Ishikawa (cell line): ENCODE results near the gene HSD17B12.

Experiments
- CEBPB ChIP-seq: IDR thresholded peaks from 2 replicates; pipeline ENCODE4 v1.6.1; 2012
- CREB1 ChIP-seq: IDR thresholded peaks from 2 replicates; pipeline ENCODE4 v1.6.1; 2012; ENCODE audit warnings: low read depth
- EGR1 ChIP-seq: IDR thresholded peaks from 2 replicates; pipeline ENCODE4 v1.6.1; 2012
- EP300 ChIP-seq: IDR thresholded peaks from 2 replicates; pipeline ENCODE4 v1.6.1; 2012; ENCODE audit warnings: borderline replicate concordance
- FOXM1 ChIP-seq: IDR thresholded peaks from 2 replicates; pipeline ENCODE4 v1.6.1; 2012; ENCODE audit warnings: low read depth, borderline replicate concordance
- NFIC ChIP-seq: IDR thresholded peaks from 2 replicates; pipeline ENCODE4 v1.6.1; 2012
- RAD21 ChIP-seq: IDR thresholded peaks from 2 replicates; pipeline ENCODE4 v1.6.1; 2012; ENCODE audit warnings: low read depth
- TAF1 ChIP-seq: IDR thresholded peaks from 2 replicates; pipeline ENCODE4 v1.6.1; 2012; ENCODE audit warnings: low read depth, mild to moderate bottlenecking
- TCF12 ChIP-seq: IDR thresholded peaks from 2 replicates; pipeline ENCODE4 v1.6.1; 2012; ENCODE audit warnings: low read depth
- TEAD4 ChIP-seq: IDR thresholded peaks from 2 replicates; pipeline ENCODE4 v1.6.1; 2012
- YY1 ChIP-seq: IDR thresholded peaks from 2 replicates; pipeline ENCODE4 v1.6.1; 2012; ENCODE audit warnings: low read depth
- ZBTB7A ChIP-seq: IDR thresholded peaks from 2 replicates; pipeline ENCODE4 v1.6.1; 2012; ENCODE audit warnings: low read depth
- TF ChIP-seq, protein P1 (sequence below): IDR thresholded peaks from 2 replicates; pipeline ENCODE4 v1.6.1; 2012
- TF ChIP-seq, protein P2 (sequence below): IDR thresholded peaks from 2 replicates; pipeline ENCODE4 v1.6.1; 2012
- TF ChIP-seq, protein P3 (sequence below): IDR thresholded peaks from 2 replicates; pipeline ENCODE4 v1.6.1; 2012; ENCODE audit warnings: low read depth, mild to moderate bottlenecking

The HSD17B12 gene

DNA sequence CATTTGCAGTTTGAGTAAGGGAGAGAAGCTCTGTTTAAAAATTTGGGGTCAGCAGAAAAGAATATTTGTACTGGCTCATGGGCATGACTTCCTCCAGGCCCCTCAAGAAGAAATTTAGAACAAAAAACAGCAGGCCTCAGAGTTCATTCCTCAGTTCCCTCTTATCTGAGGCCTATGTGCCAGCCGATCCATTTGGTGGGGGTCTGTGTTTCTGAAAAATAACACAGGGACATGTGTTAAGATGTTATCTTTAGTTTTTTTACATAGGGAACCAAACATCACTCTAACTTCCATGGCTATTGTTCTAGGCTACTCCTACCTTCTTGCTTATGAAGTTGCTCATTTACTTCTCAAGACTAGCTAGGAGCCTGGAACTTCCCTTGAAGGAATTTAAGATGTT, 16.2 kb upstream of the HSD17B12 start:
- TF ChIP-seq FOXM1 = no peak
- TF ChIP-seq CEBPB = no peak
- no peak for TF ChIP-seq TCF12
- no peak for TF ChIP-seq NFIC
- no peak for TF ChIP-seq RAD21
- TF ChIP-seq, protein P1, sequence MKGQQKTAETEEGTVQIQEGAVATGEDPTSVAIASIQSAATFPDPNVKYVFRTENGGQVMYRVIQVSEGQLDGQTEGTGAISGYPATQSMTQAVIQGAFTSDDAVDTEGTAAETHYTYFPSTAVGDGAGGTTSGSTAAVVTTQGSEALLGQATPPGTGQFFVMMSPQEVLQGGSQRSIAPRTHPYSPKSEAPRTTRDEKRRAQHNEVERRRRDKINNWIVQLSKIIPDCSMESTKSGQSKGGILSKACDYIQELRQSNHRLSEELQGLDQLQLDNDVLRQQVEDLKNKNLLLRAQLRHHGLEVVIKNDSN = no peak
- TF ChIP-seq, protein P2, sequence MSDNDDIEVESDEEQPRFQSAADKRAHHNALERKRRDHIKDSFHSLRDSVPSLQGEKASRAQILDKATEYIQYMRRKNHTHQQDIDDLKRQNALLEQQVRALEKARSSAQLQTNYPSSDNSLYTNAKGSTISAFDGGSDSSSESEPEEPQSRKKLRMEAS = no peak
- TF ChIP-seq EP300 = no peak
- no peak for TF ChIP-seq TAF1
- no peak for TF ChIP-seq CREB1

DNA sequence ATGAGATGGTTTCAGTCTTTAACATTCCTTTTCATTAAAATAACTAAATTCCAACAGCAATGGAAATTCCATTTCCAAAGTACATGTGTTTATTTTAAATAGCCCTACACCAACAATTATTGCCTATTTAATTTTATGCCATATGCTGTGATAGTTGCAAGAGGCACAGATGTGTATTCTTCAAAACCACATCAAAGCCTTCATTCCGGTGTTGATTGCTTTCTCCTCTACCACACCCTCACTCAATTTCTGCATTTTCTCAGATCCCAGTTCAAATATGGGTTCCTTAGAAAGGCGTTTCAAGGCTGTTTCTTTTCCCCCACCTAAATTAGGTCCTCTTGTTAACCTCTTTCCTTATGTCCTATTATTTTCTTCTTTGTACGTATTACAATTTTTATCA, 6.0 kb upstream of the HSD17B12 start:
- TF ChIP-seq, protein P3, sequence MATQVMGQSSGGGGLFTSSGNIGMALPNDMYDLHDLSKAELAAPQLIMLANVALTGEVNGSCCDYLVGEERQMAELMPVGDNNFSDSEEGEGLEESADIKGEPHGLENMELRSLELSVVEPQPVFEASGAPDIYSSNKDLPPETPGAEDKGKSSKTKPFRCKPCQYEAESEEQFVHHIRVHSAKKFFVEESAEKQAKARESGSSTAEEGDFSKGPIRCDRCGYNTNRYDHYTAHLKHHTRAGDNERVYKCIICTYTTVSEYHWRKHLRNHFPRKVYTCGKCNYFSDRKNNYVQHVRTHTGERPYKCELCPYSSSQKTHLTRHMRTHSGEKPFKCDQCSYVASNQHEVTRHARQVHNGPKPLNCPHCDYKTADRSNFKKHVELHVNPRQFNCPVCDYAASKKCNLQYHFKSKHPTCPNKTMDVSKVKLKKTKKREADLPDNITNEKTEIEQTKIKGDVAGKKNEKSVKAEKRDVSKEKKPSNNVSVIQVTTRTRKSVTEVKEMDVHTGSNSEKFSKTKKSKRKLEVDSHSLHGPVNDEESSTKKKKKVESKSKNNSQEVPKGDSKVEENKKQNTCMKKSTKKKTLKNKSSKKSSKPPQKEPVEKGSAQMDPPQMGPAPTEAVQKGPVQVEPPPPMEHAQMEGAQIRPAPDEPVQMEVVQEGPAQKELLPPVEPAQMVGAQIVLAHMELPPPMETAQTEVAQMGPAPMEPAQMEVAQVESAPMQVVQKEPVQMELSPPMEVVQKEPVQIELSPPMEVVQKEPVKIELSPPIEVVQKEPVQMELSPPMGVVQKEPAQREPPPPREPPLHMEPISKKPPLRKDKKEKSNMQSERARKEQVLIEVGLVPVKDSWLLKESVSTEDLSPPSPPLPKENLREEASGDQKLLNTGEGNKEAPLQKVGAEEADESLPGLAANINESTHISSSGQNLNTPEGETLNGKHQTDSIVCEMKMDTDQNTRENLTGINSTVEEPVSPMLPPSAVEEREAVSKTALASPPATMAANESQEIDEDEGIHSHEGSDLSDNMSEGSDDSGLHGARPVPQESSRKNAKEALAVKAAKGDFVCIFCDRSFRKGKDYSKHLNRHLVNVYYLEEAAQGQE = no peak
- TF ChIP-seq TAF1 (no peak), YY1 (no peak), RAD21 (no peak), NFIC (no peak), CREB1 (no peak), TEAD4 (no peak)
- TF ChIP-seq, protein P1 = no peak

DNA sequence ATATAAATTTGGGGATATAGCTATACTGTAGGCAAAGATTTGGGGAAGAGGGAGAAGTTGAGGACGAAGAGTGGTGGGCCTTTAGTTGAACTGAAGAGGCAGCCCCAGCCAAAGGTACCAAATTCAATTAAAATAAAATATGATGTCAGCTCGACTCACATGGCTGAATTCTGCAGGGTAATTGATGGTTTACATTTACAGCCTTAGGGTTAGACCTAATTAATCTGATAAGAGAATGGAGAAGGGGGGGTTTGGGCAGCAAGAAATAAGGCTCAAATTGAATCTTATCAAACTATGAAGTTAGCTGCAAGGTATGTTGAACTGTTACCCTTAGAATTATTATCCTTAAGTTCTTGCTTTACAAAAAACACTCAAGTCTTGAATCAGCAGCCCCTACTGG, 3.6 kb upstream of the HSD17B12 start:
- TF ChIP-seq, protein P2 = no peak
- TF ChIP-seq TCF12 (no peak), EP300 (no peak), TAF1 (no peak), RAD21 (no peak), NFIC (no peak), YY1 (no peak), FOXM1 (no peak), CEBPB (no peak), TEAD4 (no peak), CREB1 (no peak), ZBTB7A (no peak), EGR1 (no peak)
- TF ChIP-seq, protein P1 = no peak
- TF ChIP-seq, protein P3 = no peak

DNA sequence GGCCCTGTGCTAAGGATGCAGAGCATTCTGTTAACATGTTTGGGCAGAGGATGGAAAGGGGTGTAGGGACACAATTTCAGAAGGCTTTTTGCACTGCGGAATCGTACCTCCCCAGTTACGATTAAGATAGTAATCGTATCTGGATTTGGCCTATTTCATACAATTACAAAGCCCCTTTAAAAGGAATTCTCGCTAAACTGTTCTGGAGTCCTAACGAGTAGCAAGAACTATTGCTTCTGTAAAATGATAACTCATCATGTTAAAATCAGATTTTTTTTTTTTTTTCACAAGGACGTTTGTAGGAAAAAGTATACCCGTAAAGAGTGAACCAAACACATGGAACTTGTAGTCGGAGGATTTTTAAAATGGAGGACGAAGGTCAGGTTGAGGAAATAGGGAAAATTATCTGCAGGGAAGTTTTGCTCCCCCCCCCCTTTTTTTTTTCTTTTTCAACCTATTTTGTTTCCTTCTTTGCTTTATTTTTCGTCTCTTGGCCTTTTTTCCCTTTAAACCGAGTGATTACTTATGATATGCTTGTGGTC, 934 bp downstream of the HSD17B12 start:
- TF ChIP-seq TEAD4 = no peak
- TF ChIP-seq, protein P1 = no peak
- no peak for TF ChIP-seq YY1
- no peak for TF ChIP-seq EP300
- TF ChIP-seq CREB1 = no peak
- TF ChIP-seq, protein P3 = no peak
- TF ChIP-seq CEBPB = no peak
- TF ChIP-seq FOXM1 = no peak
- TF ChIP-seq, protein P2 = no peak
- TF ChIP-seq EGR1 = no peak
- no peak for TF ChIP-seq TAF1
- no peak for TF ChIP-seq RAD21
- no peak for TF ChIP-seq NFIC
